Ectodermal cell (in vitro differentiated cells): ENCODE results near the gene SMYD2.

Source experiments
- H3K27ac ChIP-seq: 2 replicates; pipeline ENCODE4 v1.7.0; 2013; ENCODE audit warnings: mild to moderate bottlenecking, low read depth, low read length; ENCODE audit not compliant: insufficient read depth, poor library complexity, severe bottlenecking
- H3K27me3 ChIP-seq: 2 replicates; pipeline ENCODE4 v1.7.0; 2013; ENCODE audit warnings: mild to moderate bottlenecking, low read length; ENCODE audit not compliant: insufficient read depth, control insufficient read depth, poor library complexity, severe bottlenecking
- H3K36me3 ChIP-seq: one replicate; pipeline ENCODE4 v1.7.0; 2013; ENCODE audit warnings: low read length; ENCODE audit not compliant: control insufficient read depth, insufficient read depth
- H3K4me1 ChIP-seq: one replicate; pipeline ENCODE4 v1.7.0; 2013; ENCODE audit warnings: low read length; ENCODE audit not compliant: control insufficient read depth, insufficient read depth
- H3K4me3 ChIP-seq: 2 replicates; pipeline ENCODE4 v1.7.0; 2013; ENCODE audit warnings: low read depth, low read length, control low read depth; ENCODE audit not compliant: insufficient read depth
- H3K9me3 ChIP-seq: 2 replicates; pipeline ENCODE4 v1.7.0; 2013; ENCODE audit warnings: mild to moderate bottlenecking, low read length, moderate library complexity; ENCODE audit not compliant: control insufficient read depth
- WGBS, 2 experiments: methylation state at CpG; one replicate each; pipeline ENCODE4 v1.1.7; 2013; ENCODE audit warnings: missing lambda C conversion rate in 2 of 2; 5-methylcytosine and 5-hydroxymethylcytosine counted together

SMYD2 gene

GRCh38 chr1:214370615-214371014 lies 89.7 kb downstream of the SMYD2 start:
- 95 to 96% methylated on average over 3 of the region's 3 CpGs for WGBS, 2 experiments
- Histone ChIP-seq H3K4me1 (no peaks in the 10 kb centered on the region), H3K27me3 (no peaks in the 10 kb centered on the region), H3K27ac (no peak overlapping the region), H3K4me3 (no peak overlapping the region), H3K9me3 (no peaks in the 10 kb centered on the region), H3K36me3 (peaks cover 4% of the 10 kb centered on the region)

DNA sequence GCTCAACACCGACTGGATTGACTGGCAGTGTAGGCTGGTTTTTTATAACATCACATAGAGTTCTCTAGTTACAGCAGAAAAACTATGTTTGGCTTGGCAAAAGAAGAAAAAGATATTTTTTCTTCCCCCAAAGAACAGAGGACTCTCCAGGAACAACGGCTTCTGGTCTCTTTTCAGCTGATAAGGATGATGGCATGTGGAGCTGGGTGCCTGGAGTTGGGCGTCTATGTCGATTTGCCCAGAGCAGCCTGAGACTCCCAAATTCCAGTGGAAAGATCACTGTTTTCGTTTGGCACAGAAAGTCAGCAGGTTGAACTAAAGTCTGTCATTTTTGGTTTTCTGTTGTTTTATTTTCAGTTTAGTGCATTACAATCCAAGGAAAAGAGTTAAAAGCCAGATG lies 91.1 kb downstream of the SMYD2 start:
- no peak overlapping the region for H3K4me3 ChIP-seq
- peaks cover 7% of the 10 kb centered on the region for H3K36me3 ChIP-seq
- 72% methylated on average over 4 of the region's 5 CpGs for WGBS, 2 experiments

GRCh38 chr1:214377485-214377884 lies 96.5 kb downstream of the SMYD2 start:
- 97 to 98% methylated on average over 2 of the region's 2 CpGs for whole genome bisulfite sequencing, 2 experiments
- H3K36me3 ChIP-seq = peaks cover 3% of the 10 kb centered on the region
- no peak overlapping the region for H3K4me3 ChIP-seq
- H3K9me3 ChIP-seq = no peaks in the 10 kb centered on the region
- no peak overlapping the region for H3K27ac ChIP-seq
- H3K4me1 ChIP-seq = peaks cover 21% of the 10 kb centered on the region
- H3K27me3 ChIP-seq = no peaks in the 10 kb centered on the region

More for the DNA sequence above, 91.1 kb downstream of the SMYD2 start:
- Histone ChIP-seq H3K27me3 (no peaks in the 10 kb centered on the region), H3K27ac (no peak overlapping the region), H3K4me1 (no peaks in the 10 kb centered on the region), H3K9me3 (no peaks in the 10 kb centered on the region)

- H3K9me3 ChIP-seq = no peaks in the 10 kb centered on the region
- H3K36me3 ChIP-seq = peaks cover 3% of the 10 kb centered on the region
- peaks cover 21% of the 10 kb centered on the region for H3K4me1 ChIP-seq
- 92 to 96% methylated on average over 9 of the region's 9 CpGs for WGBS, 2 experiments
- H3K27ac ChIP-seq = no peak overlapping the region
- no peaks in the 10 kb centered on the region for H3K27me3 ChIP-seq
- no peak overlapping the region for H3K4me3 ChIP-seq
Measured at GRCh38 chr1:214377886-214378285, 96.9 kb downstream of the SMYD2 start.

DNA sequence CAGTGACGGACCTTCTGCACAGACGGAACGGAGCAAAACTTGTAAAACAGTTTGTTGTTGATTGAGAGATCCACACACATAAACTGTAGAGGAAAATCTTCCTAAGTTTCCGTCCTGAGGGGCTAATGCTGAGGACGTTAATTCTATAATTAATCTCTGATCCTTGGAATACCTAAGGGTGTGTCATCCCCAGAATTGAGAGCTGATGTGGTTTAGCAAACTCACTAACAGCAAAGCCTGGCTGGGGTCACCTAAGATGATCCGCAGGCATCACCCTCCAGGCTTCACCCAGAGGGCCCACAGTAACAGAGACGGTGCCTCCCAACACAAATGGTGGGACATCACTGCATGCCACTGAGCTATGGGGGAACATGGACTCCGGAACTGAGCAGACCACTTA lies 97.5 kb downstream of the SMYD2 start:
- no peaks in the 10 kb centered on the region for H3K27me3 ChIP-seq
- H3K9me3 ChIP-seq = no peaks in the 10 kb centered on the region
- H3K4me3 ChIP-seq = no peak overlapping the region
- H3K27ac ChIP-seq = no peak overlapping the region
- H3K36me3 ChIP-seq = peaks cover 8% of the 10 kb centered on the region
- H3K4me1 ChIP-seq = peaks cover 21% of the 10 kb centered on the region
- WGBS, 2 experiments = 95 to 96% methylated on average over 8 of the region's 8 CpGs

GRCh38 chr1:214379236-214379970 lies 98.4 kb downstream of the SMYD2 start:
- Histone ChIP-seq H3K4me3 (no peak overlapping the region), H3K9me3 (no peaks in the 10 kb centered on the region), H3K36me3 (peaks cover 15% of the 10 kb centered on the region), H3K4me1 (peaks cover 21% of the 10 kb centered on the region), H3K27me3 (no peaks in the 10 kb centered on the region), H3K27ac (peak overlapping the region; percentile 21)
- 80 to 83% methylated on average over 6 of the region's 6 CpGs for whole genome bisulfite sequencing, 2 experiments

DNA sequence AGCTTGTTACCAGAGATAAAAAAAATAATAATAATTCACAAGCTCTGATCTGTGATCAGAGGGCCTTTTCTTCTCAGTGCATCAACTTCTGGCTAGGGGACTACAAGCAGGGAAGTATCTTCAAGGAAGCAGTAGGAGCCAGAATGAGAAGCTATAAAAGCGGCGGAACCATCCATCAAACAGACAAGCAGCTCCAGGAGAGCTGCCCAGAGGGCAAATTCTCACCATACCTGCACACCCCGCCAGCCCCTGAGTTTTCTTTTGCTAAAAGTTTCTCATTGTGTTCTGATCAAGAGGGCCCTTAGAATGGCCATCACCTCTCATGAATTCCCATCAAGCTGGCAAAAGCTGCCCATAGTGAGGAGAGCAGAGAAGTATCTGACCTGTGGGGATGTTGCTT lies 99.4 kb downstream of the SMYD2 start:
- H3K27ac ChIP-seq = no peak overlapping the region
- WGBS, 2 experiments = 58 to 72% methylated on average over 3 of the region's 3 CpGs
- peaks cover 15% of the 10 kb centered on the region for H3K36me3 ChIP-seq

GRCh38 chr1:214380986-214381695 lies 100.2 kb downstream of the SMYD2 start:
- Histone ChIP-seq H3K9me3 (no peaks in the 10 kb centered on the region), H3K4me3 (no peak overlapping the region), H3K36me3 (peaks cover 12% of the 10 kb centered on the region), H3K27me3 (no peaks in the 10 kb centered on the region), H3K27ac (no peak overlapping the region), H3K4me1 (peaks cover 21% of the 10 kb centered on the region)
- 81 to 87% methylated on average over 1 of the region's 1 CpG for WGBS, 2 experiments

More for the DNA sequence above, 99.4 kb downstream of the SMYD2 start:
- Histone ChIP-seq H3K9me3 (no peaks in the 10 kb centered on the region), H3K4me3 (no peak overlapping the region), H3K4me1 (peaks cover 21% of the 10 kb centered on the region), H3K27me3 (no peaks in the 10 kb centered on the region)

DNA sequence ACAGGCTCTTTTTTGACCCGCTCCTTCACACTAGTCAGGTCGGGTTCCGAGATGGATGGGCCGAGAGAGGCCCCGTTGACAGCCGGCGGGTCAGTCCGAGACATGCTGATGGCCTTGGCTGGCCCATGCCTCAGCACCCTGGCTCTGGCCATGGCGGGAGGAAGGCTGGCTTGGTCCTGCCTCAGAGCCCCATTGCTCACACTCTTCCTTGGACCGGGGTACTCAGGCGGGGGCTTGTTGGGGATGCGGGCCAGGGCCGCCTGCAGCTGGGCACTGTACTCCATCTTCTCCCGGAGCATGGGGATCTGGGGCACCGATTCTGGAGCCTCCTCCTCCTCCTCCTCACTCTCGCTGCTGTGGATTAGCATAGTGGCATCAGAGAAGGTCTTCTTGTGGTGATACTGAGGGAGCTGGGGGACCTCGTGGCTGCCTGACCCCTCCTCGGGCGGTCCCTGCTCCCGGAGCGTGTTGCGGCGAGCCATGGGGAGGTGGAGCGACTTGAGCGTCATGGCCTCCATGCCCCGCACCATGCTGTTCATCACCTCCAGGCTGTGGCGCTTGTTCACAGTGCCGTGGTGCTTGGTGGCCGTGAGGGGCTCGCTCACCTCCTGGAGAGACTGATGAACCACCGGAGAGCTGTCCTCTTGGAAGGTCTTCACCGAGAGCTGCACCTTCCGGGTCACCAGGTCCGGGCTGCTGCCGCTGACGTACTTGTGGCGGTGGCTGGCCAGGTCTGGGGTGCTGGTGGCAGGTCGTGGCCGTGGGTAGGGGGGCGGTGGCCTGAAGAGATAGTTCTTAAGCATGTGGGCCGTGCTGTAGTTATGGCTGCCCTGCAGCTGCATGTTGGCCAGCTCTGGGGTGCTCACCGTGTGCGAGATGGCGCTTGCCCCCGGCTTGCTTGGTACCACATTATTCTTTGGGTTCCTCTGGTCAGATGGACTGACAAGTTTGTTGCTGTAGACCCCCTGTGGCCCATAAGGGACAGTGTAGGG lies 102.7 kb downstream of the SMYD2 start:
- Histone ChIP-seq H3K27ac (no peak overlapping the region), H3K27me3 (no peaks in the 10 kb centered on the region), H3K9me3 (no peaks in the 10 kb centered on the region), H3K4me1 (peaks cover 21% of the 10 kb centered on the region), H3K36me3 (peaks cover 12% of the 10 kb centered on the region), H3K4me3 (no peak overlapping the region)
- 96 to 97% methylated on average over 45 of the region's 45 CpGs for WGBS, 2 experiments
